ENCODE measurements around the gene CAV3. TPM values are rescaled to one million over a fixed set of nuclear protein-coding genes. Genes with fewer than 3 reads are reported as not detected.

Gene CAV3
- total and polyA plus RNA-seq, 10 of the 15 experiments (the other 5 are each of a cell fraction or from before 2014, with no cell fraction given) = not detected

- RAD21 ChIA-PET (ENCODE audit: unreplicated experiment) = no interaction called here
Measured at GRCh38 chr3:8724108-8724752, 9.4 kb upstream of the CAV3 start.

More at GRCh38 chr3:8724108-8724752, 9.4 kb upstream of the CAV3 start:
- ATAC-seq = no peak
- WGBS (ENCODE audit: insufficient coverage, insufficient replicate concordance, low lambda C conversion rate, missing lambda C conversion rate) = 27% methylated on average over 3 of the region's 3 CpGs
- H3K79me2 ChIP-seq (ENCODE audit: control insufficient read depth, insufficient read depth, low read length) = no peaks in the 10 kb centered on the region
- intact Hi-C loops (cut with micrococcal nuclease; ENCODE audit: unreplicated experiment) (no loop called here), in situ Hi-C loops (cut with MboI) (no loop called here)
- DNase-seq (ENCODE audit: low read depth, low spot score) = no peak
- no peak overlapping the region for H3K9ac ChIP-seq (ENCODE audit: control insufficient read depth, insufficient read depth, low read length)
- no peak overlapping the region for H3K27ac ChIP-seq (ENCODE audit: control insufficient read depth, insufficient read depth)
- H3K4me2 ChIP-seq (ENCODE audit: control insufficient read depth, insufficient read depth) = no peak overlapping the region
- no TSS peak for BruUV-seq (replicated peaks)
- H3K27me3 ChIP-seq (replicated peaks in 1 of 2; ENCODE audit: control insufficient read depth in 2 of 2, insufficient read depth in 2 of 2, low read length in 1 of 2) = no peaks in the 10 kb centered on the region
- no peak overlapping the region for H2AFZ ChIP-seq (ENCODE audit: control insufficient read depth, low read depth, low read length)
- H3K9me3 ChIP-seq (replicated peaks; ENCODE audit: control insufficient read depth, insufficient read depth, low read length) = no peaks in the 10 kb centered on the region; the same call in 2 of the 3 replicates
- ChIA-PET SMC1A (ENCODE audit: uncharacterized antibody, unreplicated experiment) (no interaction called here), POLR2A (no interaction called here), CTCF (interaction anchor here (3.3 kb wide), 1 partner anchor 11 kb away, joined by 9 read pairs; no protein-coding TSS in a partner anchor)
- H3K4me1 ChIP-seq (ENCODE audit: control insufficient read depth, insufficient read depth, low read length) = no peaks in the 10 kb centered on the region
- H3K36me3 ChIP-seq (ENCODE audit: control insufficient read depth in 2 of 2, insufficient read depth in 2 of 2, low read length in 1 of 2) = no peaks in the 10 kb centered on the region
- no peak for FAIRE-seq
- H3K4me3 ChIP-seq = no peak overlapping the region
- TF ChIP-seq ELK1 (IDR thresholded peaks at IDR 0.05; ENCODE audit: low read depth, low read length) = no peak
- TF ChIP-seq CHD4 (IDR thresholded peaks at IDR 0.05) = no peak
- TF ChIP-seq ETV6 (conservative IDR thresholded peaks at IDR 0.05 in 1 of 2, IDR thresholded peaks at IDR 0.05 in 1 of 2; ENCODE audit: borderline replicate concordance in 1 of 2, low read depth in 1 of 2) = no peak
- TF ChIP-seq POLR2A (IDR thresholded peaks at IDR 0.05; ENCODE audit: low read depth, low read length) = no peak
- TF ChIP-seq ATF7 (IDR thresholded peaks at IDR 0.05; ENCODE audit: low read depth) = no peak
- TF ChIP-seq KLF5 (IDR thresholded peaks at IDR 0.05; ENCODE audit: partially characterized antibody) = no peak
- no peak for TF ChIP-seq ZNF207 (IDR thresholded peaks at IDR 0.05; ENCODE audit: borderline replicate concordance)
- no peak for TF ChIP-seq FOXK2 (IDR thresholded peaks at IDR 0.05)
- TF ChIP-seq MYC (IDR thresholded peaks at IDR 0.05; ENCODE audit: insufficient read depth, insufficient read length, insufficient replicate concordance, low read length, severe bottlenecking) = no peak
- TF ChIP-seq, protein P1, sequence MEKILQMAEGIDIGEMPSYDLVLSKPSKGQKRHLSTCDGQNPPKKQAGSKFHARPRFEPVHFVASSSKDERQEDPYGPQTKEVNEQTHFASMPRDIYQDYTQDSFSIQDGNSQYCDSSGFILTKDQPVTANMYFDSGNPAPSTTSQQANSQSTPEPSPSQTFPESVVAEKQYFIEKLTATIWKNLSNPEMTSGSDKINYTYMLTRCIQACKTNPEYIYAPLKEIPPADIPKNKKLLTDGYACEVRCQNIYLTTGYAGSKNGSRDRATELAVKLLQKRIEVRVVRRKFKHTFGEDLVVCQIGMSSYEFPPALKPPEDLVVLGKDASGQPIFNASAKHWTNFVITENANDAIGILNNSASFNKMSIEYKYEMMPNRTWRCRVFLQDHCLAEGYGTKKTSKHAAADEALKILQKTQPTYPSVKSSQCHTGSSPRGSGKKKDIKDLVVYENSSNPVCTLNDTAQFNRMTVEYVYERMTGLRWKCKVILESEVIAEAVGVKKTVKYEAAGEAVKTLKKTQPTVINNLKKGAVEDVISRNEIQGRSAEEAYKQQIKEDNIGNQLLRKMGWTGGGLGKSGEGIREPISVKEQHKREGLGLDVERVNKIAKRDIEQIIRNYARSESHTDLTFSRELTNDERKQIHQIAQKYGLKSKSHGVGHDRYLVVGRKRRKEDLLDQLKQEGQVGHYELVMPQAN (conservative IDR thresholded peaks at IDR 0.05) = no peak
- no peak for TF ChIP-seq BHLHE40 (IDR thresholded peaks at IDR 0.05; ENCODE audit: borderline replicate concordance in 1 of 2, low read depth in 2 of 2, low read length in 1 of 2)
- no peak for TF ChIP-seq YY1 (IDR thresholded peaks at IDR 0.05; ENCODE audit: low read depth, low read length)
- TF ChIP-seq, protein P2, sequence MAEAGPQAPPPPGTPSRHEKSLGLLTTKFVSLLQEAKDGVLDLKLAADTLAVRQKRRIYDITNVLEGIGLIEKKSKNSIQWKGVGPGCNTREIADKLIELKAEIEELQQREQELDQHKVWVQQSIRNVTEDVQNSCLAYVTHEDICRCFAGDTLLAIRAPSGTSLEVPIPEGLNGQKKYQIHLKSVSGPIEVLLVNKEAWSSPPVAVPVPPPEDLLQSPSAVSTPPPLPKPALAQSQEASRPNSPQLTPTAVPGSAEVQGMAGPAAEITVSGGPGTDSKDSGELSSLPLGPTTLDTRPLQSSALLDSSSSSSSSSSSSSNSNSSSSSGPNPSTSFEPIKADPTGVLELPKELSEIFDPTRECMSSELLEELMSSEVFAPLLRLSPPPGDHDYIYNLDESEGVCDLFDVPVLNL (IDR thresholded peaks at IDR 0.05; ENCODE audit: low read depth, low read length) = no peak
- no peak for TF ChIP-seq NFYB (IDR thresholded peaks at IDR 0.05; ENCODE audit: insufficient read depth, low read depth, low read length)
- TF ChIP-seq POLR2AphosphoS5 (IDR thresholded peaks at IDR 0.05; ENCODE audit: low read length) = no peak
- no peaks in the 10 kb centered on the region for H4K20me1 ChIP-seq (ENCODE audit: control insufficient read depth, insufficient read depth)
